ENCODE measurements around the gene GRK1.

The GRK1 gene

GRCh38 chr13:113630804-113631203, 36.2 kb upstream of the GRK1 start:
- no peak for DNase-seq
- intact Hi-C loops (cut with DNase I) = no loop called here

DNA sequence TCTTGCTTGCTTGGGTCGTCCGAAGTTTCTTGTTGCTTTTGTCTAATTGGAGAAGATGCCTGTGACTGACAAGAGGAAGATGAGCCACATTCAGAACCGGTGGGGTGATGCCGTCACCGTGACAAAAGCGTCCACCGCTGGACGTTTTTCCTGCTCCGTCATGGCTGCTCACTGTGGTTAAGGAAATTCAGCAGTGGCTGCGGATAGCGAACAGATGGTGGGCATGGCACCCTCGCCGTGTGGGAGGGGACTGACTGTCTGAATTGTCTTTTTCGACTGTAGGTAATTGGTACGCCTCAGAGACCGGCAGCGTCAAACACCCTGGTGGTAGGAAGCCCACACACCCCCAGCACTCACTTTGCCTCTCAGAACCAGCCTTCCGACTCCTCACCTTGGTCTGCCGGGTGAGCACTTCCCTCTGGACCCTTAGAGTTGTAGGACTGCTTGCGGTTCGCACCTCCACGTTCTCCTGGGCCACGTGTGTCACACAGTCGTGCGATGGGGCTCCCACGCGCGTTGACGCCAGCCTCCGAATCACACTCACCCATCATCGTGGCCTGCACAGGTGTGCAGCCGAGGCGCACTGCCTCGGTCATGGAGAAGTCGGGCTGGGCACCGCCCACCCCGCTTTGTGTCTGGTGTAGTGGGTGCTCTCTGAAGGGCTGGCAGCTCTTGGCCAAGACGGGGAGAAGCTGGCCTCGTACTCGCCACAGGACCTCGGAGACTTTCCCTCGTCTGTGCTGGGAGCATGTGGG, 35.5 kb upstream of the GRK1 start:
- intact Hi-C loops (cut with DNase I) = no loop called here
- no peak for DNase-seq

- intact Hi-C loops (cut with DNase I) = no loop called here
- no peak for DNase-seq
Observed at GRCh38 chr13:113632706-113633484, 34.1 kb upstream of the GRK1 start.

GRCh38 chr13:113633485-113633873, 33.5 kb upstream of the GRK1 start:
- intact Hi-C loops (cut with DNase I) = no loop called here
- DNase-seq = no peak

GRCh38 chr13:113634279-113635047, 32.6 kb upstream of the GRK1 start:
- intact Hi-C loops (cut with DNase I) = no loop called here
- DNase-seq = no peak

GRCh38 chr13:113635048-113635420, 32.0 kb upstream of the GRK1 start:
- DNase-seq = no peak
- intact Hi-C loops (cut with DNase I) = no loop called here

DNA sequence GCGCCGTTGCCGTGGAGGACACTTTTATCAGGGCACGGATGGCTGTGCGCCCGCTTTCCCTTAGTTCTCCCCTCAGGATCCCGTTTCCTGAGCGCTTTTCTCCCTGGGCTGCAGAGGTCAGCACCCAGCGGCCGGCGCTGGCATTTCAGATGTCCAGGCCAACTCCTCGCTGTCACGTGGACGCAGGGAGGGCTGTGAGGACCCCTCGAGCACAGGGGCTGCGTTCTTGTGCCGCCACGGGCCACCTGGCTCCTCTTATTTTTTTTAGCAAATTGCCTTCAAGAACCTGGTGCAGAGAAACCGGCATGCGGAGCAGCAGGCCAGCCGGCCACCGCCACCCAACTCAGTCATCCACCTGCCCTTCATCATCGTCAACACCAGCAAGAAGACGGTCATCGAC, 31.3 kb upstream of the GRK1 start:
- intact Hi-C loops (cut with DNase I) = no loop called here
- peak in 1 of 42 donors; percentile 26 for DNase-seq

DNA sequence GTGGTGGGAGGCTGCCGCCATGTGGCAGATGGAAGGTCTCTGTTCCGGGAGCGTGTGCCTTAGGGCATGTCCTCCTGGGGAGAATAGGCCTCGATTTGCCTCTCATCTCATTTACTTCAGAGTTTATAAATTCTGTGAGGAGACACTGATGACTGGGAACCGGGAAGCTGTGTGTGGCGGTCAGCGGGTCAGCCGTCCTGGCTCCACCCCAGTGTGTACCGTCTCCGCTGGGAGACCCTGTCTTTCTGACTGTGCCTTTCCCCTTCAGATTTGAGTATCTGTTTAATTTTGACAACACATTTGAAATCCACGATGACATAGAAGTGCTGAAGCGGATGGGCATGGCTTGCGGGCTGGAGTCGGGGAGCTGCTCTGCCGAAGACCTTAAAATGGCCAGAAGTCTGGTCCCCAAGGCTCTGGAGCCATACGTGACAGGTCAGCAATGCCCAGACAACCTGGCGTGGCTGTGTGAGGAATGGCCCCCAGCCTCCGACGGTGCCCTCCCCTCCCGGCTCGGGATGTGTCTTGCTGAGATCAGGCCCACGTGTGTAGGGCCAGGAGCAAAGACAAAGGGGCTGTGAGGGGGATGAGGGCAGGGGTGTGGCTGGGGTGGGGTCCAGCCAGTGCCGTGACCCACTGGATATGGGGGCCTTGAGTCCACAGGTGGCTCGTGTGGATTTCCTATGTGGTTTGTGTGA, 30.6 kb upstream of the GRK1 start:
- intact Hi-C loops (cut with DNase I) = no loop called here
- DNase-seq = no peak

GRCh38 chr13:113637262-113638160, 29.5 kb upstream of the GRK1 start:
- peak in 7 of 42 donors; percentile 3 to 28 (median 15) for DNase-seq
- intact Hi-C loops (cut with DNase I) = no loop called here

DNA sequence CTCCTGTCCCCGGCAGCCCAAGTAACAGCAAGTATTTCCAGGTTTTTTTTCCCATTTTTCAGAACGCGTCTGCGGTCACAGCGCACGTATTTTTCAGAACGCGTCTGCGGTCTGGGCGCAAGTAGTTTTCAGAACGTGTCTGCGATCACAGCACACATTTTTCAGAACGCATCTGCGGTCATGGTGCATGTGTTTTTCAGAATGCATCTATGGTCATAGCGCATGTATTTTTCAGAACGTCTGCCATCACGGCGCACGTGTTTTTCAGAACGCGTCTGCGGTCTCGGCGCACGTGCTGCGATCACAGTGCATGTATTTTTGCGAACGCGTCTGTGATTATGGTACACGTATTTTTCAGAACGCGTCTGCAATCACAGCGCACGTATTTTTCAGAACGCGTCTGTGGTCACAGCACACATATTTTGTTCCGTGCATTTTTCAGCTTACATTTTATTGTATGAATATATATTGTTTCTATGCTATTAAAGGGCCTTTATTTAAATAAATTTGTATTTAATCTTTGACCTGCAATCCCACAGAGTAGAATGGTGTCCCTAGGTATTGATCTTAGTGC, 28.8 kb upstream of the GRK1 start:
- peak in 10 of 42 donors; percentile 1 to 27 (median 4) for DNase-seq
- intact Hi-C loops (cut with DNase I) = no loop called here

DNA sequence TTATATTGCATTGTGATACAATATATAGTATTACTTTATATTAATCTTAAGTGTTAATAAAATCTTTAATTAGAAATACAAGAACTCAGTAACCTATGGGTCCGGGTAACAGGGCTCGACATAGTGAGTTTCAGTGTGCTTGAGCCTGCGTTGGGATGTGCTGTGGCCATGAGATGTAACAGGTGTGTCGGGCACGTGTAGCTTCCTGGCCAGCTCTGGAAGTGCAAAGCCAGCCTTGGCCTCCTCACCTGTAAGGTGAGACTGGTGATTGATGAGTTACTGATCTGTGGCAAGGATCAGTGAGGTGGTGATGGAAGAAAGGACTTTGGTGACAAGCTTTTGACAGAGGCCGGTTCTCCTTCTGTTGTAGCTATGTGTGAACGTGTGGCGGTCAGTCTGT, 28.2 kb upstream of the GRK1 start:
- DNase-seq = peak in 6 of 42 donors; percentile 0 to 13 (median 4)
- intact Hi-C loops (cut with DNase I) = no loop called here

GRCh38 chr13:113639616-113640262, 27.3 kb upstream of the GRK1 start:
- DNase-seq = peak in 12 of 42 donors; percentile 0 to 34 (median 8)
- intact Hi-C loops (cut with DNase I) = no loop called here

DNA sequence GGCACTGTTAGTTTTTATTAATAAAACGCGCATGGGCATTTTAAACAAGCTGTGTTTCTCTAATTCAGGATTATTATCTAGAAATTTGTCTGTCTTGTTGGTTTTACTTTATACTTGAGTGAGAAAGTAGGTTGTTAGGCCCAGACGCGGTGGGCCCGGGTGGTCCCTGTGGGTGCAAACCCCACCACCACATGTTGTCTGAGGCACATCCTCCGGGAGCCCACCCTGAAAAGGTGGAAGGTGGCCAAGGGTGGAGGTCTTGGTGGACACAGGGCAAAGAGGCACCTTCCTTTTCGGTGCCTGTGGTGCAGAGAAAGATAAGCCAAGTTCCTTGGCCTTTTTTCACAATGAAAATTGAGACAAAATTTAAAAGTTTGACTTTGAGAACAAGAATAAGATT, 25.6 kb upstream of the GRK1 start:
- peak in 7 of 42 donors; percentile 6 to 27 (median 13) for DNase-seq
- intact Hi-C loops (cut with DNase I) = no loop called here

DNA sequence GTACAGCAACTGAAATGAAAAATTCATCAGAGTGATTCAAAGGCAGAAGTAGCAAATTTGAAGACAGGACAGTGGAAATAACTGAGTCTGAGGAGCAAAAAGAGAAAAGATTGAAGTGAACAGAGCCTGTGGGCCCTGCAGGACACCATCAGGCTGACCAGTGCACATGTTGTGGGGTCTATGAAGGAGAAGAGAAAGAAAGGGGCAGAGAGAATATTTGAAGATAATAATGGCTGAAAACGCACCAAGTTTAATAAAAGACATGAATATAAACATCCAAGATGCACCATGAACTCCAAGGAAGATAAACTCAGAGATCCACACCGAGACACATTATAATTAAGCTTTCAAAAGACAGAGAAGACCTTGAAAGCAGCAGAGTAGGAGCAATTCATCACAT, 24.5 kb upstream of the GRK1 start:
- intact Hi-C loops (cut with DNase I) = no loop called here
- no peak for DNase-seq

GRCh38 chr13:113643593-113643992, 23.4 kb upstream of the GRK1 start:
- intact Hi-C loops (cut with DNase I) = no loop called here
- no peak for DNase-seq

DNA sequence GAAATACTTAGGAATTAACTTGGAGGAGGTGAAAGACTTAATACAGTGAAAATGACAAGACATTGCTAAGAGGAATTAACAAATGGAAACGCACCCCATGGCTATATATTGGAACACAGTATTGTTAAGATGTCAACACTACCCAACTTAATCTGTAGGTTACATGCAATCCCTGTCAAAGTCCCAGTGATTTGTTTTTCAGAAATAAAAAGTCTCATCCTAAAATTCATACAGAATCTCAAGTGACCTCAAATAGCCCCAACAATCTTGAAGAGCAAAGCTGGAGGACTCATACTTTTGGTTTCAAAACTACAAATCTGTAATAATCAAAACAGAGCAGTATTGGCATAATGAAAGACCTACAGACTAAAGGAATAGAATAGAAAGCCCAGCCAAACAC, 22.2 kb upstream of the GRK1 start:
- no peak for DNase-seq

GRCh38 chr13:113645329-113645728, 21.7 kb upstream of the GRK1 start:
- intact Hi-C loops (cut with DNase I) = no loop called here
- peak in 4 of 42 donors; percentile 3 to 25 (median 4) for DNase-seq

More for the DNA sequence above, 22.2 kb upstream of the GRK1 start:
- intact Hi-C loops (cut with DNase I) = no loop called here
